ENCODE data around the gene TRIM41. TPM values are rescaled to one million over a fixed set of nuclear protein-coding genes. Genes with fewer than 3 reads are reported as not detected.
"Not testable (repeated sequence)": the region's sequence is repeated elsewhere in the genome, so short reads cannot be mapped to it uniquely, and the experiment has no call there.

TRIM41 gene
- total RNA-seq, 2 donors from 2014 or later = 29.5 to 50.6 TPM

- not testable (repeated sequence) for H3K9me3 Mint-ChIP-seq; DNase-seq (ENCODE audit: low spot score); H3K4me3 Mint-ChIP-seq; ATAC-seq; H3K27ac Mint-ChIP-seq
- peaks cover 32 to 33% of the 10 kb centered on the region in 2 donors for H3K4me1 Mint-ChIP-seq (ENCODE audit: low read depth in 2 of 2)
- peaks cover 14 to 17% of the 10 kb centered on the region in 2 donors for H3K27me3 Mint-ChIP-seq
- peaks cover 16% of the 10 kb centered on the region for H3K36me3 Mint-ChIP-seq
Observed at GRCh38 chr5:181210148-181210547, 12.9 kb upstream of the TRIM41 start.

GRCh38 chr5:181210698-181211097, 12.4 kb upstream of the TRIM41 start:
- not testable (repeated sequence) for DNase-seq (ENCODE audit: low spot score); H3K4me3 Mint-ChIP-seq; H3K9me3 Mint-ChIP-seq; ATAC-seq; H3K27ac Mint-ChIP-seq
- Mint-ChIP-seq H3K27me3 (peaks cover 12% of the 10 kb centered on the region in 2 donors), H3K4me1 (ENCODE audit: low read depth in 2 of 2) (peaks cover 28 to 29% of the 10 kb centered on the region in 2 donors), H3K36me3 (peaks cover 15% of the 10 kb centered on the region)

GRCh38 chr5:181211208-181211607, 11.9 kb upstream of the TRIM41 start:
- Mint-ChIP-seq H3K36me3 (peaks cover 10% of the 10 kb centered on the region), H3K9me3 (no peaks in the 10 kb centered on the region), H3K27me3 (peaks cover 7% of the 10 kb centered on the region in 2 donors), H3K4me1 (ENCODE audit: low read depth in 2 of 2) (peaks cover 25 to 26% of the 10 kb centered on the region in 2 donors), H3K4me3 (no peak overlapping the region), H3K27ac (no peak overlapping the region)
- ATAC-seq (no peak), DNase-seq (ENCODE audit: low spot score) (no peak)

GRCh38 chr5:181212080-181212479, 11.0 kb upstream of the TRIM41 start:
- no peaks in the 10 kb centered on the region for H3K9me3 Mint-ChIP-seq
- ATAC-seq (no peak), DNase-seq (ENCODE audit: low spot score) (no peak)
- H3K36me3 Mint-ChIP-seq = peaks cover 4% of the 10 kb centered on the region
- H3K27me3 Mint-ChIP-seq = peaks cover 0 to 3% of the 10 kb centered on the region in 2 donors
- H3K4me3 Mint-ChIP-seq = no peak overlapping the region
- peaks cover 20 to 21% of the 10 kb centered on the region in 2 donors for H3K4me1 Mint-ChIP-seq (ENCODE audit: low read depth in 2 of 2)
- no peak overlapping the region for H3K27ac Mint-ChIP-seq

GRCh38 chr5:181212934-181213333, 10.1 kb upstream of the TRIM41 start:
- ATAC-seq = no peak
- Mint-ChIP-seq H3K4me1 (ENCODE audit: low read depth in 2 of 2) (peaks cover 21% of the 10 kb centered on the region in 2 donors), H3K4me3 (no peak overlapping the region), H3K27ac (no peak overlapping the region), H3K27me3 (peaks cover 0 to 3% of the 10 kb centered on the region in 2 donors), H3K36me3 (no peaks in the 10 kb centered on the region), H3K9me3 (no peaks in the 10 kb centered on the region)
- DNase-seq (ENCODE audit: low spot score) = no peak

GRCh38 chr5:181214249-181214648, 8.8 kb upstream of the TRIM41 start:
- DNase-seq (ENCODE audit: low spot score); H3K36me3 Mint-ChIP-seq; ATAC-seq; H3K4me3 Mint-ChIP-seq; H3K27me3 Mint-ChIP-seq; H3K27ac Mint-ChIP-seq; H3K9me3 Mint-ChIP-seq: not testable (repeated sequence)
- H3K4me1 Mint-ChIP-seq (ENCODE audit: low read depth in 2 of 2) = peaks cover 21 to 23% of the 10 kb centered on the region in 2 donors

GRCh38 chr5:181215997-181216989, 6.8 kb upstream of the TRIM41 start:
- ATAC-seq (peak in 1 of 2 donors; percentile 26), DNase-seq (ENCODE audit: low spot score) (no peak)
- peak overlapping the region; percentile 93 for H3K4me3 Mint-ChIP-seq
- H3K27me3 Mint-ChIP-seq = peaks cover 0 to 3% of the 10 kb centered on the region in 2 donors
- peak overlapping the region in 1 of 2 donors; percentile 25 for H3K27ac Mint-ChIP-seq
- peaks cover 38 to 39% of the 10 kb centered on the region in 2 donors for H3K4me1 Mint-ChIP-seq (ENCODE audit: low read depth in 2 of 2)
- no peaks in the 10 kb centered on the region for H3K9me3 Mint-ChIP-seq
- H3K36me3 Mint-ChIP-seq = no peaks in the 10 kb centered on the region

- Mint-ChIP-seq H3K4me1 (ENCODE audit: low read depth in 2 of 2) (peaks cover 48 to 49% of the 10 kb centered on the region in 2 donors), H3K27me3 (peaks cover 0 to 3% of the 10 kb centered on the region in 2 donors), H3K4me3 (peak overlapping the region; percentile 93), H3K27ac (peak overlapping the region; percentile 93 to 98), H3K9me3 (no peaks in the 10 kb centered on the region), H3K36me3 (no peaks in the 10 kb centered on the region)
- DNase-seq (ENCODE audit: low spot score) (no peak), ATAC-seq (peak; percentile 11 to 21)
Observed at GRCh38 chr5:181217111-181217802, 5.8 kb upstream of the TRIM41 start.

- peaks cover 0 to 3% of the 10 kb centered on the region in 2 donors for H3K27me3 Mint-ChIP-seq
- ATAC-seq (peak in 1 of 2 donors; percentile 4), DNase-seq (ENCODE audit: low spot score) (no peak)
- peak overlapping the region; percentile 93 for H3K4me3 Mint-ChIP-seq
- H3K36me3 Mint-ChIP-seq = no peaks in the 10 kb centered on the region
- peak overlapping the region; percentile 93 to 98 for H3K27ac Mint-ChIP-seq
- no peaks in the 10 kb centered on the region for H3K9me3 Mint-ChIP-seq
- peaks cover 52 to 53% of the 10 kb centered on the region in 2 donors for H3K4me1 Mint-ChIP-seq (ENCODE audit: low read depth in 2 of 2)
Observed at GRCh38 chr5:181217803-181218062, 5.3 kb upstream of the TRIM41 start.

GRCh38 chr5:181218795-181219124, 4.3 kb upstream of the TRIM41 start:
- ATAC-seq (no peak), DNase-seq (ENCODE audit: low spot score) (no peak)
- peak overlapping the region; percentile 93 for H3K4me3 Mint-ChIP-seq
- H3K27me3 Mint-ChIP-seq = peaks cover 0 to under 1% of the 10 kb centered on the region in 2 donors
- H3K4me1 Mint-ChIP-seq (ENCODE audit: low read depth in 2 of 2) = peaks cover 54 to 58% of the 10 kb centered on the region in 2 donors
- H3K27ac Mint-ChIP-seq = peak overlapping the region; percentile 93 to 98
- no peaks in the 10 kb centered on the region for H3K36me3 Mint-ChIP-seq
- H3K9me3 Mint-ChIP-seq = no peaks in the 10 kb centered on the region

- Mint-ChIP-seq H3K36me3 (no peaks in the 10 kb centered on the region), H3K4me1 (ENCODE audit: low read depth in 2 of 2) (peaks cover 62 to 66% of the 10 kb centered on the region in 2 donors), H3K27ac (peak overlapping the region; percentile 69 to 99), H3K27me3 (no peaks in the 10 kb centered on the region), H3K9me3 (no peaks in the 10 kb centered on the region), H3K4me3 (peak overlapping the region; percentile 60)
- DNase-seq (ENCODE audit: low spot score) = no peak
- ATAC-seq = no peak
Observed at GRCh38 chr5:181219262-181220177, 3.6 kb upstream of the TRIM41 start.

GRCh38 chr5:181220178-181220515, 2.9 kb upstream of the TRIM41 start:
- H3K4me1 Mint-ChIP-seq (ENCODE audit: low read depth in 2 of 2) = peaks cover 65 to 70% of the 10 kb centered on the region in 2 donors
- DNase-seq (ENCODE audit: low spot score) (no peak), ATAC-seq (no peak)
- H3K27ac Mint-ChIP-seq = peak overlapping the region; percentile 69 to 99
- no peaks in the 10 kb centered on the region for H3K9me3 Mint-ChIP-seq
- H3K4me3 Mint-ChIP-seq = peak overlapping the region; percentile 60
- no peaks in the 10 kb centered on the region for H3K36me3 Mint-ChIP-seq
- H3K27me3 Mint-ChIP-seq = no peaks in the 10 kb centered on the region

GRCh38 chr5:181221105-181221791, 1.8 kb upstream of the TRIM41 start:
- no peaks in the 10 kb centered on the region for H3K27me3 Mint-ChIP-seq
- DNase-seq (ENCODE audit: low spot score) (peak; percentile 67), ATAC-seq (no peak)
- peak overlapping the region; percentile 99 for H3K27ac Mint-ChIP-seq
- no peaks in the 10 kb centered on the region for H3K9me3 Mint-ChIP-seq
- H3K4me1 Mint-ChIP-seq (ENCODE audit: low read depth in 2 of 2) = peaks cover 66 to 67% of the 10 kb centered on the region in 2 donors
- H3K36me3 Mint-ChIP-seq = no peaks in the 10 kb centered on the region
- H3K4me3 Mint-ChIP-seq = peak overlapping the region; percentile 92

Measured in natural killer cell treated with Interleukin-12 subunit alpha and Interleukin-12 subunit beta and Interleukin-15 and Interleukin-18, amount 100 ng/mL, for 72 hours (primary cell).